Measurements from ENCODE around the gene ARHGAP42. TPM values are rescaled to one million over a fixed set of nuclear protein-coding genes. Genes with fewer than 3 reads are reported as not detected.
"Not testable (repeated sequence)": the region's sequence is repeated elsewhere in the genome, so short reads cannot be mapped to it uniquely, and the experiment has no call there.

ARHGAP42 gene
- total RNA-seq, 6 experiments from 2014 or later = 1.1 to 3.1 (median 2.3) TPM

- no peaks in the 10 kb centered on the region for H3K9me3 Mint-ChIP-seq
- no peak overlapping the region for H3K4me3 Mint-ChIP-seq
- TF ChIP-seq CTCF (IDR thresholded peaks at IDR 0.05) = no peak
- peaks cover 34% of the 10 kb centered on the region for H3K4me1 Mint-ChIP-seq (ENCODE audit: low read depth)
- DNase-seq = no peak
- peaks cover 2% of the 10 kb centered on the region; the same call in 1 of the 2 replicates for H3K27me3 Mint-ChIP-seq (ENCODE audit: insufficient read depth)
- H3K36me3 Mint-ChIP-seq (ENCODE audit: low read depth) = no peaks in the 10 kb centered on the region
- no peak overlapping the region for H3K27ac Mint-ChIP-seq
These were observed 202.7 kb downstream of the ARHGAP42 start for GRCh38 chr11:100889758-100890157.

- no peaks in the 10 kb centered on the region for H3K36me3 Mint-ChIP-seq (ENCODE audit: low read depth)
- H3K4me3 Mint-ChIP-seq = peak overlapping the region; percentile 74
- no peaks in the 10 kb centered on the region for H3K9me3 Mint-ChIP-seq
- TF ChIP-seq CTCF (IDR thresholded peaks at IDR 0.05) = no peak
- DNase-seq = peak; percentile 77
- peaks cover 2% of the 10 kb centered on the region; the same call in 1 of the 2 replicates for H3K27me3 Mint-ChIP-seq (ENCODE audit: insufficient read depth)
- H3K4me1 Mint-ChIP-seq (ENCODE audit: low read depth) = peaks cover 34% of the 10 kb centered on the region
- peak overlapping the region; percentile 75 for H3K27ac Mint-ChIP-seq
These were observed 203.7 kb downstream of the ARHGAP42 start for GRCh38 chr11:100890789-100891188.

- no peak overlapping the region for H3K4me3 Mint-ChIP-seq
- H3K9me3 Mint-ChIP-seq = no peaks in the 10 kb centered on the region
- H3K4me1 Mint-ChIP-seq (ENCODE audit: low read depth) = peaks cover 34% of the 10 kb centered on the region
- H3K36me3 Mint-ChIP-seq (ENCODE audit: low read depth) = no peaks in the 10 kb centered on the region
- peaks cover 2% of the 10 kb centered on the region for H3K27me3 Mint-ChIP-seq (ENCODE audit: insufficient read depth)
- no peak overlapping the region for H3K27ac Mint-ChIP-seq
- no peak for TF ChIP-seq CTCF (IDR thresholded peaks at IDR 0.05)
- DNase-seq = no peak
These were observed 205.8 kb downstream of the ARHGAP42 start for GRCh38 chr11:100892886-100893285.

GRCh38 chr11:100895449-100895848, 208.4 kb downstream of the ARHGAP42 start:
- peaks cover 2% of the 10 kb centered on the region for H3K27me3 Mint-ChIP-seq (ENCODE audit: insufficient read depth)
- TF ChIP-seq CTCF (IDR thresholded peaks at IDR 0.05) = no peak
- H3K4me3 Mint-ChIP-seq = no peak overlapping the region
- no peak for DNase-seq
- H3K27ac Mint-ChIP-seq = no peak overlapping the region
- peaks cover 21% of the 10 kb centered on the region for H3K4me1 Mint-ChIP-seq (ENCODE audit: low read depth)
- H3K36me3 Mint-ChIP-seq (ENCODE audit: low read depth) = no peaks in the 10 kb centered on the region
- no peaks in the 10 kb centered on the region for H3K9me3 Mint-ChIP-seq

GRCh38 chr11:100895976-100896375, 208.9 kb downstream of the ARHGAP42 start:
- H3K9me3 Mint-ChIP-seq; H3K36me3 Mint-ChIP-seq (ENCODE audit: low read depth); H3K27me3 Mint-ChIP-seq (ENCODE audit: insufficient read depth); DNase-seq; H3K4me3 Mint-ChIP-seq; H3K27ac Mint-ChIP-seq: not testable (repeated sequence)
- H3K4me1 Mint-ChIP-seq (ENCODE audit: low read depth) = peaks cover 16% of the 10 kb centered on the region

GRCh38 chr11:100901471-100901870, 214.4 kb downstream of the ARHGAP42 start:
- H3K27ac Mint-ChIP-seq; H3K4me1 Mint-ChIP-seq (ENCODE audit: low read depth); H3K9me3 Mint-ChIP-seq; H3K36me3 Mint-ChIP-seq (ENCODE audit: low read depth); H3K27me3 Mint-ChIP-seq (ENCODE audit: insufficient read depth); DNase-seq; H3K4me3 Mint-ChIP-seq: not testable (repeated sequence)

Data from HFFc6 (cell line).